ENCODE data around the gene SIX3. TPM values are rescaled to one million over a fixed set of nuclear protein-coding genes. Genes with fewer than 3 reads are reported as not detected.

SIX3 gene
- total and polyA plus RNA-seq, 2 donors (not counting 1 experiment from before 2014, with no cell fraction given), result not detected

GRCh38 chr2:44938287-44939105, 3.0 kb upstream of the SIX3 start:
- CTCF ChIA-PET, result interaction anchor here (1.4 kb wide), 1 partner anchor 459 kb away, joined by 6 read pairs; no protein-coding TSS in a partner anchor
- POLR2A ChIA-PET, result interaction anchor here (0.6 kb wide), 1 partner anchor 632 kb away, joined by 8 read pairs; no protein-coding TSS in a partner anchor
- Histone ChIP-seq H4K20me1 (ENCODE audit: control insufficient read depth, insufficient read depth, low read length, poor library complexity, severe bottlenecking) (no peaks in the 10 kb centered on the region), H3K4me2 (replicated peaks; ENCODE audit: low read depth, low read length, poor library complexity, severe bottlenecking) (peak overlapping the region; percentile 83), H3K4me1 (ENCODE audit: control insufficient read depth in 2 of 2, insufficient read depth in 2 of 2, low read length in 2 of 2) (peaks cover 85 to 92% of the 10 kb centered on the region in 2 donors), H3K9me3 (ENCODE audit: control extremely low read depth in 1 of 3, control insufficient read depth in 2 of 3, insufficient read depth in 1 of 3, low read length in 2 of 3) (peaks cover 0 to 80% (median 0%) of the 10 kb centered on the region in 3 donors), H3K4me3 (ENCODE audit: control extremely low read depth in 1 of 5, extremely low read depth in 1 of 5, insufficient read depth in 1 of 5, low read depth in 2 of 5, low read length in 4 of 5) (peak overlapping the region in 3 of 5 experiments; percentile 5 to 39 (median 18)), H3K27me3 (replicated peaks in 1 of 4; ENCODE audit: control extremely low read depth in 1 of 4, control insufficient read depth in 3 of 4, insufficient read depth in 4 of 4, low read length in 3 of 4) (peaks cover 0 to 98% (median 69%) of the 10 kb centered on the region in 4 experiments), H3K79me2 (ENCODE audit: control insufficient read depth, insufficient read depth, low read length) (no peaks in the 10 kb centered on the region), H3K36me3 (replicated peaks in 1 of 2; ENCODE audit: control extremely low read depth in 1 of 2, control insufficient read depth in 1 of 2, extremely low read depth in 1 of 2, insufficient read depth in 2 of 2, low read length in 1 of 2) (no peaks in the 10 kb centered on the region), H3K27ac (ENCODE audit: low read length in 2 of 2) (no peak overlapping the region), H2AFZ (ENCODE audit: insufficient read depth, low read depth, low read length, poor library complexity, severe bottlenecking) (peak overlapping the region; percentile 22), H3K9ac (ENCODE audit: low read length) (peak overlapping the region; percentile 32)
- Mint-ChIP-seq H3K9me3 (ENCODE audit: insufficient read depth) (no peaks in the 10 kb centered on the region), H3K4me3 (peak overlapping the region; percentile 68), H3K4me1 (peaks cover 58% of the 10 kb centered on the region), H3K27ac (no peak overlapping the region), H3K27me3 (peaks cover 58% of the 10 kb centered on the region)
- DNase-seq, result peak; percentile 54
- intact Hi-C loops (cut with micrococcal nuclease), result no loop called here
- TF ChIP-seq CTCF (IDR thresholded peaks at IDR 0.05), result no peak
- peak; percentile 68 for TF ChIP-seq EZH2 (IDR thresholded peaks at IDR 0.05; ENCODE audit: borderline replicate concordance, insufficient read depth, low read depth, low read length, poor library complexity, severe bottlenecking)
- WGBS (ENCODE audit: insufficient coverage), result 7% methylated on average over 62 of the region's 62 CpGs
- no peak for ATAC-seq (ENCODE audit: low read depth)

All from B cell (primary cell).